Neuron (in vitro differentiated cells): Measurements from ENCODE around the gene GRB10.

Experiments
- H2AFZ ChIP-seq: one replicate; pipeline ENCODE4 v1.6.1; 2013; ENCODE audit warnings: low read depth, mild to moderate bottlenecking, inconsistent platforms, low read length, moderate library complexity
- H3K27me3 ChIP-seq: one replicate; pipeline ENCODE4 v1.6.1; 2013; ENCODE audit warnings: low read length; ENCODE audit not compliant: insufficient read depth
- H3K36me3 ChIP-seq: one replicate; pipeline ENCODE4 v1.6.1; 2013; ENCODE audit warnings: low read length; ENCODE audit not compliant: insufficient read depth
- H3K4me1 ChIP-seq: one replicate; pipeline ENCODE4 v1.6.1; 2013; ENCODE audit warnings: low read length; ENCODE audit not compliant: insufficient read depth
- H3K4me3 ChIP-seq: 2 replicates; pipeline ENCODE4 v1.5.1; 2013; ENCODE audit warnings: mild to moderate bottlenecking, low read length, moderate library complexity
- H3K9me3 ChIP-seq: one replicate; pipeline ENCODE4 v1.6.1; 2013; ENCODE audit warnings: low read length

GRB10 gene

DNA sequence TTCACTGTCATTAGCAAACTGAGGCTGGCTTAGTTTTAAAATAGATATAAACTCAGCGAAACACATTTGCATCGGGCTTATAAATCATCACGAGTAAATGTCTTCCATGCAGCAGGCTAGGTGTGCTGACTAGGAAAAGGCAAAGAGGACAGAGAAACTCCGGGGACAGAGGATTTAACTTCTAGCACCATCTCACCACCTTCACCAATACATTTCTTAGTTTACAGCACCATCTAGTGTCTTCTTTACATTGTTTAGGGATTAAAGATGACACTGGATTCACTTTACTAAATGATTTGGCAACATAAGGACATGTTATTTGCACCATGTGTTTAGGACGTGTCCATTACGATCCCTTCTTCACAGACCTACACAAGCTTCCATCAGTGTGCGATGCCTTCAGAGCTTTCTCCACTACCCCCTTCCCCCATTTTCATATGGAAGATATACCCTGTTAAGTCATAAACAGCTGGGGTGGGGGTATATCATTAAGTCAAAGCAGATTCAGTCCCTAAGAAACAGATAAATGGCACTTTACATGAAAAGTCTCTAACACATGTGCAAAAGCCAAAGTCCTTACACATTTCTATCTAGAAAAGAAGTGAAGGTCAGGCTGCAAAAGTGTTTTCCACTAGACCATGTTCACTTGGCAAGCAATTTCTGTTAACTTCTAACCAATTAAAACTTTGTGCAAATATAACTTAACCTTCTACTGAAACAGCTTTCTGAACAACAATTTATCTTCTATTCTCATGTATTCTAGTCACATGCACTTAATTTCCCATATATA is 103.3 kb downstream of the GRB10 start:
- no peaks in the 10 kb centered on the region for H3K9me3 ChIP-seq
- H2AFZ ChIP-seq = no peak overlapping the region
- H3K36me3 ChIP-seq = peaks cover 5% of the 10 kb centered on the region
- H3K27me3 ChIP-seq = no peaks in the 10 kb centered on the region
- no peaks in the 10 kb centered on the region for H3K4me1 ChIP-seq
- H3K4me3 ChIP-seq = no peak overlapping the region

DNA sequence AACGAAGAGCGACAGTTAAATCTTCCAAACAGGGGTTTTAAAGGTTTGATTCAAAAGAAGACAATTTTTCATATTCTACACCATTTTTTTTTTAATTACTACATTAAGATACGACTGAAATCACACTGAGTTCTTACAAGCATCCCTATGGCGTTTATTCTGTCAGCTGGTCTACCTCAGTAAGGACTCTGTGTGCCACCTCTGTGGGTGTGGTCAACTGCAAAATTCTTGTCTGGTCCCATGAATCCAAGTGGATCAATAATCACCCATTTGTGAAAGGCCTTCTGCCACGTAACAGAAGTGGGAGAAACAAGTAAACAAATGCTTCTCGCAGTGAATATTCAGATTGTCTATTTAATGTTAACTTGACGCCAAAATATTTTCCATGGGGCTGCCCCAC is 104.1 kb downstream of the GRB10 start:
- Histone ChIP-seq H3K9me3 (peaks cover 6% of the 10 kb centered on the region), H3K4me1 (no peaks in the 10 kb centered on the region), H3K4me3 (no peak overlapping the region), H3K36me3 (peaks cover 13% of the 10 kb centered on the region), H2AFZ (no peak overlapping the region), H3K27me3 (no peaks in the 10 kb centered on the region)

DNA sequence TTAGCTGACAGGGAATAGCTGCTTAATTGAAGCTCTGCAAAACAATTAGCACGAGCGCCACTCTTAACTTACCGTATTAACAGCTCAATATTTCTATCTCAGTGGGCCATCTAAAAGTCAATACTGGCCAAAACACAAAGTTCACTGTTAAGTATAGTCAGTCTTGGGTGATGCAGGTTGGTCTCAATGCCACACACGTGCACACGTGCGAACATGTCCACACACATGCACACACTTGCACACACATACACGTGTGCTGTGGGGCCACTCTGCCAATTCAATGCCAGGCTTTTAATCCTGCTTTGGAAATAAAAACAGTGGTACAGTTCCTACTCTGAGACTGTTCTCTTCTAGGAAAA is 105.1 kb downstream of the GRB10 start:
- no peak overlapping the region for H2AFZ ChIP-seq
- no peak overlapping the region for H3K4me3 ChIP-seq
- H3K27me3 ChIP-seq = no peaks in the 10 kb centered on the region
- H3K9me3 ChIP-seq = peaks cover 9% of the 10 kb centered on the region
- H3K36me3 ChIP-seq = peaks cover 21% of the 10 kb centered on the region
- no peaks in the 10 kb centered on the region for H3K4me1 ChIP-seq

DNA sequence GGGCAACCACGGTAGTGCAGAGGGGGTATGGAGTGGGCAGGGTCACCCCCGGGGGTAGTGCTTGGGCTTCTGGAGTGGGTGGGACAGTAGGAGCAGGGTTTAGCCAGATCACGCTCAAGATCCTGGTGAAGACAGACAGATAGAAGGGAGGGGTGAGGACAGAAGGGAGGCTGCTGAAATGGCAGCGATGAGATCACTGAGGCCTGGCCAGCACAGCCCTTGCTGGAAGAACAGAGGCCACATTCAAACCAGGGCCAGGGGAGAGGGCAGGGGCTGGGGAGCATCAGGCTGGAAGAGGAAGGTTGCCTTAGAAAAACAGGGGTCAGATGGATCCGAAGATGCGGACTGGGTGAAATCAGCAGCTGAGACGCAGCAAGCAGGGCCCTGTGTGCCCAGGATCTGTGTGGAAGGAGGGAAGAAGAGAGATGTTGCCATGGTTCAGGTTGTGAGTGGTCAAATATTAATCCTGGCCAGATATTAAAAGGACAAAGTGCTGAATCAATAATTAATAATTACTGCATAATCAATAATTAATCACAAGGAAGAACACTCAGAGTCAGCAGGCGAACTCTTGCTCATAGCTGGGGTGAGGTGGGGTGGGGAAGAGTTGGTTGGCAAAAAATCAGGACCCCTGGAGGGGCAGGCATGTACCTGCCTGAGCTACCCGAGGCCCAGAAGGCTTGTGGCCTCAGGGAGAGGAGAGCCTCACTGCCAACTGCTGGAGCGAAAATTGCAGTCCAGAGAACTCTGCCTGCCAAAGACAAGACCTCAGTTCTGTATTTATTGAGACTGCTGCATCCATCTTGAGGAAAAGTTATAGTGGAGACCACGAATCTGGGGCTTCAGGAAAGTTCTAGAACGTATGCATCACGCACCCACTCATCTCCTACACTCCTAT is 105.7 kb downstream of the GRB10 start:
- no peak overlapping the region for H3K4me3 ChIP-seq
- H2AFZ ChIP-seq = no peak overlapping the region
- H3K9me3 ChIP-seq = peaks cover 16% of the 10 kb centered on the region
- H3K36me3 ChIP-seq = peaks cover 27% of the 10 kb centered on the region
- no peaks in the 10 kb centered on the region for H3K27me3 ChIP-seq
- no peaks in the 10 kb centered on the region for H3K4me1 ChIP-seq

DNA sequence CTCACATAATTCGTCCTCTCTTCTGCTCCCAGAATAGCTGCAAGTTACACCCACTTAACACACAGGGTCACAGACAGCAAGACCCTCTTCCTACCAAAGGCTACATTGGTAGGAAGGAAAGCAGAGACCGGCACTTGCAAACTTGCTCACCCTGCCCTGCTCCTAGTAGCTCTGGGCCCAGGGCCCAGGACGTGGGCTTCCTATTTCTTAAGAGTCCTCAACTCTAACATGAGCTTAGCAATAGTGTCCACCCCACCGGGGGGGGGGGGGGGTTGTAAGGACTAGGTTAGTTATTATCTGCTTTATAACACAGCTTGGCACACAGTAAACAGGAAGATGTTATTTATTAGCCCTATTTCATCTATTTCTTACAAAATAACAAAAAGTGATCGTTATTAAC is 106.6 kb downstream of the GRB10 start:
- no peaks in the 10 kb centered on the region for H3K27me3 ChIP-seq
- peaks cover 35% of the 10 kb centered on the region for H3K36me3 ChIP-seq
- H3K4me1 ChIP-seq = no peaks in the 10 kb centered on the region
- no peak overlapping the region for H3K4me3 ChIP-seq
- H3K9me3 ChIP-seq = peaks cover 23% of the 10 kb centered on the region
- H2AFZ ChIP-seq = no peak overlapping the region

DNA sequence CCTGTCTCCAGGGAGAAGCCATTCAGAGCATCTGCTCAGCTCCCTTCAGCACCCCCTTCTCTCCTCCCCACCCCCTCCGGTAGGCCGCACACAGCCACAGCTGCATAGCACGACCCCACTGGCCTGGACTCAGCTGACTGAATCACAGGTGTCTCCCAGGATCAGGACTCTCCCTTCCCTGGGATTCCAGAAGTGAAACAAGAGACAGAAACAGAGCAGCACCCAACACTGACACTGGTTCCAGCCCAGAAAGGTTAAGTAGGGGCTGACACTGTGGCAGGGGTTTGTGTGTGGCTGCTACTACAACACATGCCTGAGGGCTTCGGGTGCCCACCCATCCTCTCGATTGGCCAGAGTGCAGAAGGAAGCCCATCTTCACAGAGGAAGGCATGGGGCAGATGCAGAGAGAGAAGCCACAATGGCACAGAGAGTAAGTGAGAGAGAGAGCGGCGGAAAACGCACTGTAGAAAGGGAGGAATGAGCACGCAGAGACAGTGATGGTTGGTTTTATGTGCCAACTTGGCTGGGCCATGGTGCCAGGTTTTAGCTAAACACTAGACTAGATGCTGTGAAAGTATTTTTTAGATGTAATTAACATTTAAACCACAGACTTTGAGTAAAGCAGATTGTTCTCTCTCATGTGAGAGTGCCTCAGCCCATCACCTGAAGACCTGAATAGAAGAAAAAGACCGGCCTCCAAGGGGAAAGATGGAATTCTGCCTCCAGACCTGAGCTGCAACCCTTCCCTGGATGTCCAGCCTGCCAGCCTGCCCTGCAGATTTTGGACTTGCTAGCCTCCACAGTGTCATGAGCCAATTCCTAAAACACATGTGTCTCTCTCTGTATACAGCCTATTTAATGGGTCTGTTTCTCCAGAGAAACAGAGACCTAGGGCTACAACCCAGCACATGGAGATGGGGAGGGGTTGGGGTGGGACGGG is 107.5 kb downstream of the GRB10 start:
- Histone ChIP-seq H3K4me3 (no peak overlapping the region), H2AFZ (no peak overlapping the region), H3K27me3 (no peaks in the 10 kb centered on the region), H3K9me3 (peaks cover 29% of the 10 kb centered on the region), H3K36me3 (peaks cover 41% of the 10 kb centered on the region), H3K4me1 (no peaks in the 10 kb centered on the region)

DNA sequence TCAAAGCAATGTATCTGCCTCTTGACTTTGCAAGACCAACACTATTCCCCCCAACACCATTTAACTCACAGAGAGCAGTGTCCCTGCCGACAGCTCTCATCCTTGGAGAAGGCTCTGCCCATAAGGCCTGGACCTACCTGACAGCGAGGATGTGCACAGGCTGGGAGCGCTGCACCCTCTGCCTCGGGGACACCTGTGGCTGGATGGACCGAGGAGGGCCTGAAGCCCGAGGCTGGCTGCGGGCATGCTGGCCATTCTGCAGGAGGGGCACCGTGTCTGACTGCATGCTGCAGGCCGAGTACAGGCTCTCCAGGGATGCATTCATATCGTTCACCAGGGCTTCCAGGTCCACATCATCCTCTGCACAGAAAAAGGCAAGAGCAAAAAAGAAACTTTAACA is 108.4 kb downstream of the GRB10 start:
- no peaks in the 10 kb centered on the region for H3K27me3 ChIP-seq
- H3K36me3 ChIP-seq = peaks cover 47% of the 10 kb centered on the region
- H3K4me1 ChIP-seq = no peaks in the 10 kb centered on the region
- H3K9me3 ChIP-seq = peaks cover 34% of the 10 kb centered on the region
- no peak overlapping the region for H2AFZ ChIP-seq
- H3K4me3 ChIP-seq = no peak overlapping the region

DNA sequence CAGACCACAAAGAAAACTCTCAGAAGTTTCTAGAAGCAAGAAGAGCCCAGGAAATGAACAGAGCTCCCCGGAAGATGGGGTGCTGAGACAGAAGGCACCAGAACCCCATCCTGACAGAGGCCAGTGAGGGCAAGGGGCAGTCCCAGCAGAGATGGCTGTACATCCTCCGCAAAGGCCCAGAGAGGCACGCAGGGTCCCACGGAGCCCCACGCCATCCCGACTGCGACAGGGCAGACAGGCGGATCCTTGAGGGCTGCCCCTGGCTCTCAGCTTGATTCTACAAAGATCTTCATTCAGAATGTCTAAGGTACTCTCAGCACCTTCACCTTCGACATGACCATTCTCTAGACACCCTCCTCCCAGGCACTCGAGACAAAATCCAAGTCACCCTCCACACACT is 109.6 kb downstream of the GRB10 start:
- peaks cover 57% of the 10 kb centered on the region for H3K36me3 ChIP-seq
- H3K9me3 ChIP-seq = peaks cover 34% of the 10 kb centered on the region
- no peaks in the 10 kb centered on the region for H3K27me3 ChIP-seq
- H3K4me1 ChIP-seq = no peaks in the 10 kb centered on the region
- no peak overlapping the region for H2AFZ ChIP-seq
- no peak overlapping the region for H3K4me3 ChIP-seq

DNA sequence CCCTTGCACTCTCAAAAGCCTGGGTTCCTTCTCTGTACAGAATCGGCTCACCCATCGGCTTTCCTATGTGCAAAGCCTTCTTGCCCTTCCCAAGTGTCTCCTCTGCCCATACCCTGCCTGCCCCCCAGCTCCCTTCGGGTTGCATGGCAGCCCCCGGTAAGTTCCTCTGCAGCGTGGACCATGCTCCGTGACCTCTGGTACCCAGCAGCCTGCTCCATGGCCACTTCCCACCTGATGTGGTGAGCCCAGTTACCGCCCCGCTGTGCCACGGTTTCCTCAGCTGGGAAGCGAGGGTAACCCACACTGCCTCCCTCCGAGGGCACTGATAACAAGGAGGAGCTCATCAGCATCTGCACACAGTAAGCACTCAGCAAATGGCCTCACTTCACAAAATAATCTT is 110.7 kb downstream of the GRB10 start:
- Histone ChIP-seq H3K4me1 (no peaks in the 10 kb centered on the region), H3K9me3 (peaks cover 34% of the 10 kb centered on the region), H3K36me3 (peaks cover 63% of the 10 kb centered on the region), H3K27me3 (no peaks in the 10 kb centered on the region), H2AFZ (no peak overlapping the region), H3K4me3 (no peak overlapping the region)

DNA sequence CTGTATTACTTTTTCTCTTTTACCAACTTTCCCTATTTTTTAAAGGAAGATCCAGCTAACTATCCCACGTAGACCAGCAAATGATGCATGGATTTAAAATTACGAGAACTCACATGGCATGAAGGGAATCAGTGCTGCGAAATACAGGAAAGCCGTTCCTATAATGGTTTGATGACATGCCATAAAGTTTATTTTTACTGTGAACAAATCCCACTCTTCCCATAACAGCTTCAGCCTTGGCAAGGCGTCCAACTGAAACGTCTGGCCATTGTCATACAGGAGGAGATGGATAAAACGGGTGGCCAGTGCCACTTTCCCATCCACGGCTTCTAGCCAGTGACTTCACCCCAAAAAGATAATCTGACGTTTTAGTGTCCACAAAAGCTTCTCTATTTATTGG is 111.3 kb downstream of the GRB10 start:
- Histone ChIP-seq H2AFZ (no peak overlapping the region), H3K9me3 (peaks cover 34% of the 10 kb centered on the region), H3K36me3 (peaks cover 65% of the 10 kb centered on the region), H3K4me3 (no peak overlapping the region), H3K4me1 (no peaks in the 10 kb centered on the region), H3K27me3 (no peaks in the 10 kb centered on the region)

DNA sequence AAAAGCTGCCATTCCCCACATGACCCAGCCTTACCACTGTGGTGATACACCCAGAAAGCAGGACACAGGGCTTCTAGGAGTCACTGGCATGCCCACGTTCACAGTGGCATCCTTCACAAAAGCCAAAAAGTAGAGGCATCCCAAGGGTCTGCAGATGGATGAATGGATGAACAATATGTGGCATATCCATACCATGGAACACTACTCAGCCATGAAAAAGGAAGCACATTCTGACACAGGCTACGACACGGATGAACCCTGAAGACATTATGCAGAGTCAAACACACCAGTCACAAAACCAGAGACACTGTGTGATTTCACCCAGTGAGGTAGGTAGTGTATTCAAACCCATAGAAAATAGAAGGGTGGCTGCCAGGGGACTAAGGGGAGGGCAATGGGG is 112.8 kb downstream of the GRB10 start:
- H3K36me3 ChIP-seq = peaks cover 72% of the 10 kb centered on the region
- no peak overlapping the region for H2AFZ ChIP-seq
- no peak overlapping the region for H3K4me3 ChIP-seq
- peaks cover 34% of the 10 kb centered on the region for H3K9me3 ChIP-seq
- H3K27me3 ChIP-seq = no peaks in the 10 kb centered on the region
- no peaks in the 10 kb centered on the region for H3K4me1 ChIP-seq

DNA sequence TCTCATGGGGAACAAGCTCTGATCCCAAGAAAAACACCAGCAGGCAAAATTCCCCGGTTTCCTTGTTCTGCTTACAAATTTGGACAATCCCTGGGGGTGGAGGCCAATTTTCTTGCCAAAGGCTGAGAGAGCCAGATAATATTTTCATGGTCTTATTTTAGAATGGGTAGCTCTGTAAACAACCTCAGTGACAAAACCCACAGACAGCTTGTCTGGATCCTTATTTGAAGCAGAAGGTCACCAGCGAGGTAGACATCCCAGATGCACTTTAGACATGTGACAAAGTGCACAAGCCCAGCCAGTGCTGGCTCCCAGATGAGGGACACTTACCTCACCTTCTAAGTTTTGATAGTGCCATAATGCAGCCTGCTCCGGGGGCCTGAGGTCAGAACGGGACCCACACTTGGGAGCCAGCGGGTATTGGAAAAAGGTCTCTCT is 114.9 kb downstream of the GRB10 start:
- H2AFZ ChIP-seq = no peak overlapping the region
- peaks cover 26% of the 10 kb centered on the region for H3K9me3 ChIP-seq
- H3K36me3 ChIP-seq = peaks cover 65% of the 10 kb centered on the region
- no peaks in the 10 kb centered on the region for H3K27me3 ChIP-seq
- no peaks in the 10 kb centered on the region for H3K4me1 ChIP-seq
- no peak overlapping the region for H3K4me3 ChIP-seq
